WTC11 (cell line): ENCODE results near the gene AMOTL1. TPM values are rescaled to one million over a fixed set of nuclear protein-coding genes. Genes with fewer than 3 reads are reported as not detected.

ENCODE experiments used
- ATAC-seq: fragments of 200-7000 bp; cut with Tn5 transposase; 2 replicates; pipeline ENCODE4 v1.10.0; 2021; ENCODE audit warnings: mild to moderate bottlenecking, moderate library complexity
- CTCF ChIA-PET: fragments of 300-600 bp; sonication (Branson Sonifier 250); formaldehyde crosslinking; loops from one replicate; lab custom pipeline; 2021; ENCODE audit warnings: antibody characterized with exemption; lab: Charles Lee
- POLR2A ChIA-PET: fragments of 350-600 bp; sonication (Branson Sonifier 250); formaldehyde crosslinking; loops from one replicate; lab custom pipeline; 2021; ENCODE audit warnings: antibody characterized with exemption; lab: Charles Lee
- DNase-seq: peaks from one replicate; pipeline ENCODE4 v3.0.0; 2021; ENCODE audit warnings: low spot score
- H3K27ac Mint-ChIP-seq: 2 replicates; pipeline ENCODE4 v1.8.0; 2021; ENCODE audit warnings: mixed read lengths
- H3K27me3 Mint-ChIP-seq: 2 replicates; pipeline ENCODE4 v1.8.0; 2021; ENCODE audit warnings: low read depth, mild to moderate bottlenecking, moderate library complexity, mixed read lengths
- H3K36me3 Mint-ChIP-seq: 2 replicates; pipeline ENCODE4 v1.8.0; 2021; ENCODE audit warnings: mixed read lengths
- H3K4me1 Mint-ChIP-seq: 2 replicates; pipeline ENCODE4 v1.8.0; 2022; ENCODE audit warnings: mixed read lengths
- H3K4me3 Mint-ChIP-seq: 2 replicates; pipeline ENCODE4 v1.8.0; 2021; ENCODE audit warnings: mild to moderate bottlenecking, moderate library complexity, mixed read lengths
- H3K9me3 Mint-ChIP-seq: 2 replicates; pipeline ENCODE4 v1.8.0; 2021; ENCODE audit warnings: mixed read lengths
- GABPB1 ChIP-seq: sonication (generic); formaldehyde crosslinking; IDR thresholded peaks from 2 replicates; pipeline ENCODE4 v1.8.1; 2023; ENCODE audit warnings: mild to moderate bottlenecking, missing genetic modification reagents
- MXD4 ChIP-seq: fragments of 250-450 bp; sonication (Bioruptor Pico); IDR thresholded peaks from 2 replicates; pipeline ENCODE4 v1.8.0; 2021; ENCODE audit warnings: mild to moderate bottlenecking, moderate library complexity, borderline replicate concordance
- SMAD4 ChIP-seq: sonication (generic); formaldehyde crosslinking; IDR thresholded peaks from 2 replicates; pipeline ENCODE4 v1.8.0; 2022; ENCODE audit warnings: mild to moderate bottlenecking, missing genetic modification reagents
- SOX15 ChIP-seq: fragments of 250-450 bp; sonication (Bioruptor Pico); IDR thresholded peaks from 2 replicates; pipeline ENCODE4 v1.9.0; 2021; ENCODE audit warnings: mild to moderate bottlenecking
- ZNF219 ChIP-seq: sonication (generic); formaldehyde crosslinking; IDR thresholded peaks from 2 replicates; pipeline ENCODE4 v1.8.0; 2023; ENCODE audit warnings: missing genetic modification reagents, mild to moderate bottlenecking, borderline replicate concordance
- total RNA-seq: library from RNA; stranded (reverse); gene quantifications from 3 replicates; pipeline ENCODE4 v1.2.3, GENCODE V29; 2021
- TF ChIP-seq, protein P1 (sequence below): sonication (generic); formaldehyde crosslinking; IDR thresholded peaks from 2 replicates; pipeline ENCODE4 v1.8.1; 2023; ENCODE audit warnings: mild to moderate bottlenecking, missing genetic modification reagents, moderate library complexity

AMOTL1 gene
- total RNA-seq, 1 experiment from 2014 or later = 39.8 TPM

GRCh38 chr11:94926271-94926625 lies 158.1 kb downstream of the AMOTL1 start:
- no peaks in the 10 kb centered on the region for H3K27me3 Mint-ChIP-seq
- DNase-seq = no peak
- no peak for ATAC-seq
- TF ChIP-seq ZNF219 (no peak), GABPB1 (CRISPR knock-in tag) (no peak), SOX15 (CRISPR knock-in tag) (no peak), MXD4 (CRISPR knock-in tag) (no peak), SMAD4 (no peak)
- TF ChIP-seq, protein P1, sequence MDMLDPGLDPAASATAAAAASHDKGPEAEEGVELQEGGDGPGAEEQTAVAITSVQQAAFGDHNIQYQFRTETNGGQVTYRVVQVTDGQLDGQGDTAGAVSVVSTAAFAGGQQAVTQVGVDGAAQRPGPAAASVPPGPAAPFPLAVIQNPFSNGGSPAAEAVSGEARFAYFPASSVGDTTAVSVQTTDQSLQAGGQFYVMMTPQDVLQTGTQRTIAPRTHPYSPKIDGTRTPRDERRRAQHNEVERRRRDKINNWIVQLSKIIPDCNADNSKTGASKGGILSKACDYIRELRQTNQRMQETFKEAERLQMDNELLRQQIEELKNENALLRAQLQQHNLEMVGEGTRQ (CRISPR knock-in tag) = no peak
- ChIA-PET CTCF (no interaction called here), POLR2A (no interaction called here)
- peaks cover 15% of the 10 kb centered on the region for H3K4me1 Mint-ChIP-seq
- H3K27ac Mint-ChIP-seq = no peak overlapping the region
- H3K36me3 Mint-ChIP-seq = no peaks in the 10 kb centered on the region
- H3K4me3 Mint-ChIP-seq = no peak overlapping the region
- H3K9me3 Mint-ChIP-seq = no peaks in the 10 kb centered on the region

Other genes starting within 250 kb of the AMOTL1 start
- gene FUT4, start 224.4 kb upstream of the AMOTL1 start, total RNA-seq = 5.1 to 7.7 TPM (median 5.5 TPM) in 3 replicates
- gene PIWIL4, start 201.0 kb upstream of the AMOTL1 start, total RNA-seq = 0.33 to 0.66 TPM (median 0.62 TPM) in 3 replicates
- 49.4 to 55.5 TPM (median 52.1 TPM) in 3 replicates for gene CWC15, start 205.2 kb downstream of the AMOTL1 start, total RNA-seq
- 1.9 to 2.4 TPM (median 2.1 TPM) in 3 replicates for gene KDM4D, start 205.4 kb downstream of the AMOTL1 start, total RNA-seq